ENCODE measurements around the gene TRIM43. TPM values are rescaled to one million over a fixed set of nuclear protein-coding genes. Genes with fewer than 3 reads are reported as not detected.
"Not testable (repeated sequence)": the region's sequence is repeated elsewhere in the genome, so short reads cannot be mapped to it uniquely, and the experiment has no call there.

The TRIM43 gene
- total and polyA plus RNA-seq, 7 donors: not detected

DNA sequence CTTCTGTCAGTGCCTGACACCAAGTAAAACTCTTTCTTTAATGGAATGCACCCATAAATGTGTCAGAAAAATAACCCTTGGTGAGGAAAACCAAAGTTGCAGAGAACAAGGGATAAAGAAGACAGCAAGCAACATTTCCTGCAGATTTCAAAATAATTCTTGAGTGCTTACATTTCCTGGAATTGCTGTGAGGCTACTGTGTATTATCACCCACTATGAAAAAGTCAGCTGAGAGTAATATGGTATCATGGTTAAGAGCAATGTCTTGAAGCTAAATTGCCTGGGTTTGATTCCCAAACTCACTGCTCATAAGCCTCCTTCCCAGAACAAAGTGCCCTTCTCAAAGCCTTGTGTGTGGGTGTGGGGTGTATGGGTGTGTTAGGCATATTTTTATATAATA lies 10.3 kb downstream of the TRIM43 start:
- H3K27ac ChIP-seq; intact Hi-C loops (cut with DNase I); H3K36me3 ChIP-seq (ENCODE audit: insufficient read depth in 1 of 2, low read depth in 1 of 2); H3K9me3 ChIP-seq; DNase-seq; H3K27me3 ChIP-seq (ENCODE audit: insufficient read depth in 3 of 3, low read length in 2 of 3); H3K4me3 ChIP-seq; H3K4me1 ChIP-seq; ATAC-seq: not testable (repeated sequence)

- H3K27ac ChIP-seq; DNase-seq; H3K36me3 ChIP-seq (ENCODE audit: insufficient read depth in 1 of 2, low read depth in 1 of 2); ATAC-seq; H3K27me3 ChIP-seq (ENCODE audit: insufficient read depth in 3 of 3, low read length in 2 of 3); H3K4me1 ChIP-seq; H3K4me3 ChIP-seq; intact Hi-C loops (cut with DNase I); H3K9me3 ChIP-seq: not testable (repeated sequence)
- no CpG with 5 or more reads among the region's 3 CpGs for WGBS, 3 donors
Measured at GRCh38 chr2:95608356-95608755, 16.6 kb downstream of the TRIM43 start.

- H3K9me3 ChIP-seq; ATAC-seq; H3K4me3 ChIP-seq; intact Hi-C loops (cut with DNase I); H3K36me3 ChIP-seq (ENCODE audit: insufficient read depth in 1 of 2, low read depth in 1 of 2); H3K27ac ChIP-seq; H3K27me3 ChIP-seq (ENCODE audit: insufficient read depth in 3 of 3, low read length in 2 of 3); DNase-seq; H3K4me1 ChIP-seq: not testable (repeated sequence)
- no CpG with 5 or more reads among the region's 2 CpGs for WGBS, 3 donors
Measured at GRCh38 chr2:95609764-95610163, 18.0 kb downstream of the TRIM43 start.

DNA sequence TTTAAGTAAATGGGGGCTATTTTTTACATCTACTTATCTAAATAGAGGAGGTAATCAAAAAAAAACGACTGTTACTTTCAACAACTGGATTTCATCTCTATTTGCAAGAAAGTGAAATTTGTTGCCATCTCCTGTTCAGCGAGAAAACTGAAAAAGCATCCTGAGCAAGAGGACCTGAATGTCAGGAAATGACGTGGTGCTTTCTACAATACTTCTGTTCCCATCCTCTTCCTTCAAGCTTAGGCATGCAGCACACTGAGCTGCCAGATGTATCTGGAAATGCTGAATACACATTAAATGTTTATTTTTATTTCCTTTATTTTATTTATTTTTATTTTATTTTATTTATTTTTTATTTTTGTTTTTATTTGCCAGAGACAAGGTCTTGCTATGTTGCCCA lies 21.2 kb downstream of the TRIM43 start:
- no CpG with 5 or more reads among the region's 3 CpGs for WGBS, 3 donors
- intact Hi-C loops (cut with DNase I); H3K27ac ChIP-seq; H3K4me1 ChIP-seq; H3K4me3 ChIP-seq; H3K9me3 ChIP-seq; H3K36me3 ChIP-seq (ENCODE audit: insufficient read depth in 1 of 2, low read depth in 1 of 2); DNase-seq; H3K27me3 ChIP-seq (ENCODE audit: insufficient read depth in 3 of 3, low read length in 2 of 3); ATAC-seq: not testable (repeated sequence)

GRCh38 chr2:95622728-95623127 lies 30.9 kb downstream of the TRIM43 start:
- intact Hi-C loops (cut with DNase I); H3K27ac ChIP-seq; H3K27me3 ChIP-seq (ENCODE audit: insufficient read depth in 3 of 3, low read length in 2 of 3); ATAC-seq; H3K9me3 ChIP-seq; H3K4me1 ChIP-seq; H3K4me3 ChIP-seq; H3K36me3 ChIP-seq (ENCODE audit: insufficient read depth in 1 of 2, low read depth in 1 of 2); DNase-seq: not testable (repeated sequence)
- WGBS, 3 donors: no CpG with 5 or more reads among the region's 5 CpGs

- H3K27me3 ChIP-seq (ENCODE audit: insufficient read depth in 3 of 3, low read length in 2 of 3); H3K9me3 ChIP-seq; H3K27ac ChIP-seq; intact Hi-C loops (cut with DNase I); H3K36me3 ChIP-seq (ENCODE audit: insufficient read depth in 1 of 2, low read depth in 1 of 2); H3K4me1 ChIP-seq; DNase-seq; H3K4me3 ChIP-seq; ATAC-seq: not testable (repeated sequence)
- WGBS, 3 donors: no CpG with 5 or more reads among the region's 2 CpGs
Measured at GRCh38 chr2:95630987-95631386, 39.2 kb downstream of the TRIM43 start.

DNA sequence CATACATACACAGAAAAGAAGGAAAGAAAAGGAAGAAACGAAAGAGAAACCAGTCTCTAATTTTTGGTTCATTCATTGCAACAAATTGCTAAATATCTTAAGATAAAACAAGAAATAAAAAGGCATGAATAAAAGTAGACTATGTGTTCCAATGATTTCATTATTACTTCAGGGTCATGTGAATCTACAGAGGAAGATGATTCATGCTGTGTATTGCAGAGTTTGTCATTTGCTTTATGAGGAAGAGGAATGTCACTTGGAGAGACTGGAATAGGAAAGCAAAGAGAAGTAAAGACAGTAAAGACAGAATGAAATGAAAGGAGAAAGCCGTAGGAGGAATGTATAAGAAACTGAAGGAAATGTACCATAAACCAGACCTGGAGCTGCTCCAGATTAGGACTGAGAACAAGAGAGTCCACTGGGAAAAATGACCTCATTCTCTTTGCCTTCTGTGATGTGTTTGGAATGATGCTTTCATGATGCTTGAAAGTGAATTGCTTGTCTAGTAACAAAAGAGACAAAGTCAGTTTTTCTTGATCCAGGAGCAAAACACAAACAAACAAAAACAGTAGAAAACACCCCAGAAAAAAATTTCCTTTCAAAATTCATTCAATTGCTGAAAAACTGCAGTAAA lies 41.9 kb downstream of the TRIM43 start:
- H3K36me3 ChIP-seq (ENCODE audit: insufficient read depth in 1 of 2, low read depth in 1 of 2); H3K27me3 ChIP-seq (ENCODE audit: insufficient read depth in 3 of 3, low read length in 2 of 3); intact Hi-C loops (cut with DNase I); DNase-seq; H3K4me1 ChIP-seq; H3K4me3 ChIP-seq; H3K27ac ChIP-seq; ATAC-seq; H3K9me3 ChIP-seq: not testable (repeated sequence)
- WGBS, 3 donors: no CpG with 5 or more reads among the region's 2 CpGs

- 30 to 71% (median 33%) methylated on average over 2 of the region's 25 CpGs for WGBS, 3 donors
- ATAC-seq: peak in 1 of 4 donors; percentile 17
- H3K4me1 ChIP-seq; H3K27me3 ChIP-seq (ENCODE audit: insufficient read depth in 3 of 3, low read length in 2 of 3); H3K9me3 ChIP-seq; H3K4me3 ChIP-seq; DNase-seq; H3K27ac ChIP-seq; H3K36me3 ChIP-seq (ENCODE audit: insufficient read depth in 1 of 2, low read depth in 1 of 2); intact Hi-C loops (cut with DNase I): not testable (repeated sequence)
Measured at GRCh38 chr2:95640515-95641288, 48.9 kb downstream of the TRIM43 start.

DNA sequence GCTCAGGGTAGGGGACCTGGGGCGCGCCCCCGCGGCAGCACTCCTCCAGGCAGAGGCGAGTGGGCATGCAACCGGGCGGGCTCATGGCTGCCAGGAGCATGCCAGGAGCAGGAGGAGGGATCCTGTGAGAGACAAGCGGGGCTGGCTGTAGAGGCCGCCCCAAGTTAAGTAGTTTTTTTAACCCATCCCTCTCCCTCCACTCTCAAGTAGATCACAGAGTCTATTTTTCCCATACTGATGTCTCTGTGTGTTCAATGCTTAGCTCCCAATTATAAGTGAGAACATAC lies 49.4 kb downstream of the TRIM43 start:
- H3K4me3 ChIP-seq; H3K27ac ChIP-seq; DNase-seq; H3K36me3 ChIP-seq (ENCODE audit: insufficient read depth in 1 of 2, low read depth in 1 of 2); H3K4me1 ChIP-seq; ATAC-seq; H3K27me3 ChIP-seq (ENCODE audit: insufficient read depth in 3 of 3, low read length in 2 of 3); H3K9me3 ChIP-seq; intact Hi-C loops (cut with DNase I): not testable (repeated sequence)
- no CpG with 5 or more reads among the region's 9 CpGs for WGBS, 3 donors

GRCh38 chr2:95641787-95642186 lies 50.0 kb downstream of the TRIM43 start:
- intact Hi-C loops (cut with DNase I); H3K4me1 ChIP-seq; H3K36me3 ChIP-seq (ENCODE audit: insufficient read depth in 1 of 2, low read depth in 1 of 2); H3K27me3 ChIP-seq (ENCODE audit: insufficient read depth in 3 of 3, low read length in 2 of 3); H3K4me3 ChIP-seq; DNase-seq; H3K9me3 ChIP-seq; H3K27ac ChIP-seq: not testable (repeated sequence)
- ATAC-seq: peak in 1 of 4 donors; percentile 44
- 58% methylated on average over 2 of the region's 2 CpGs; no CpG with 5 or more reads in 2 of the 3 donors for WGBS, 3 donors

DNA sequence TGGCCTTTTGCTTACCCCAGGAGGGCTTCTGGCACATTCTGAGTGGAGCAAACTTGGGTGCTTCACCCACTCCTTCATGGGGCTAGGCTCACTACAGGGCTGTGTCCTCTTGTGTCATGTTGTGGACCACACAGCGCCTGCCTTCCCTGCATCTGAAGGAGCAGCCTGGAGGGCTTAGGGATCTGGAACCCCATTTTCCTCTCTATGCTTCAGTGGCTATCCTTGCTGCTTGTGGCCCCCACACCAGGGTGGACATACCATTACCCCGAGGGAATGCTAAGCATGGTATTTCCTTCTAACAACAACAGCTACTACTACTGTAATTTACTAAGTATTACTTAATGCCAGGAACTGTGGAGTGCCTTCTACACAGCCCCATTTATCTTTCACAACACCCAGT lies 50.6 kb downstream of the TRIM43 start:
- H3K27ac ChIP-seq; intact Hi-C loops (cut with DNase I): not testable (repeated sequence)

GRCh38 chr2:95642951-95643350 lies 51.1 kb downstream of the TRIM43 start:
- H3K36me3 ChIP-seq (ENCODE audit: insufficient read depth in 1 of 2, low read depth in 1 of 2); DNase-seq; ATAC-seq; H3K27ac ChIP-seq; H3K27me3 ChIP-seq (ENCODE audit: insufficient read depth in 3 of 3, low read length in 2 of 3); H3K4me3 ChIP-seq; H3K4me1 ChIP-seq; intact Hi-C loops (cut with DNase I); H3K9me3 ChIP-seq: not testable (repeated sequence)
- 72 to 100% (median 73%) methylated on average over 1 of the region's 4 CpGs for WGBS, 3 donors

More for the DNA sequence above, 50.6 kb downstream of the TRIM43 start:
- not testable (repeated sequence) for H3K27me3 ChIP-seq (ENCODE audit: insufficient read depth in 3 of 3, low read length in 2 of 3); H3K4me1 ChIP-seq; ATAC-seq; H3K9me3 ChIP-seq; DNase-seq; H3K36me3 ChIP-seq (ENCODE audit: insufficient read depth in 1 of 2, low read depth in 1 of 2); H3K4me3 ChIP-seq
- WGBS, 3 donors: 75 to 100% (median 91%) methylated on average over 1 to 2 of the region's 2 CpGs
